Measurements from ENCODE around the gene MEGF11.
"Not testable (repeated sequence)": the region's sequence is repeated elsewhere in the genome, so short reads cannot be mapped to it uniquely, and the experiment has no call there.

The MEGF11 gene

GRCh38 chr15:65887565-65887964 lies 366.0 kb downstream of the MEGF11 start:
- no peak for DNase-seq (ENCODE audit: low read depth in 3 of 3)

- no peak for DNase-seq (ENCODE audit: low read depth in 3 of 3)
Measured at GRCh38 chr15:65885668-65886218, 367.8 kb downstream of the MEGF11 start.

GRCh38 chr15:65884511-65884910 lies 369.0 kb downstream of the MEGF11 start:
- no peak for DNase-seq (ENCODE audit: low read depth in 3 of 3)

GRCh38 chr15:65883571-65883970 lies 370.0 kb downstream of the MEGF11 start:
- no peak for DNase-seq (ENCODE audit: low read depth in 3 of 3)

GRCh38 chr15:65881766-65882434 lies 371.6 kb downstream of the MEGF11 start:
- no peak for DNase-seq (ENCODE audit: low read depth in 3 of 3)

- DNase-seq (ENCODE audit: low read depth in 3 of 3), result no peak
Measured at GRCh38 chr15:65877749-65878148, 375.8 kb downstream of the MEGF11 start.

GRCh38 chr15:65875458-65875857 lies 378.1 kb downstream of the MEGF11 start:
- DNase-seq (ENCODE audit: low read depth in 3 of 3), result no peak

- no peak for DNase-seq (ENCODE audit: low read depth in 3 of 3)
Measured at GRCh38 chr15:65873256-65873655, 380.3 kb downstream of the MEGF11 start.

- not testable (repeated sequence) for DNase-seq (ENCODE audit: low read depth in 3 of 3)
Measured at GRCh38 chr15:65872596-65872995, 381.0 kb downstream of the MEGF11 start.

GRCh38 chr15:65871886-65872285 lies 381.7 kb downstream of the MEGF11 start:
- not testable (repeated sequence) for DNase-seq (ENCODE audit: low read depth in 3 of 3)

GRCh38 chr15:65870889-65871533 lies 382.5 kb downstream of the MEGF11 start:
- DNase-seq (ENCODE audit: low read depth in 3 of 3), result no peak

GRCh38 chr15:65869954-65870871 lies 383.3 kb downstream of the MEGF11 start:
- no peak for DNase-seq (ENCODE audit: low read depth in 3 of 3)

- peak; percentile 90 to 92 (median 91) for DNase-seq (ENCODE audit: low read depth in 3 of 3)
Measured at GRCh38 chr15:65869126-65869953, 384.2 kb downstream of the MEGF11 start, which contains the start of gene RAB11A. Gene RAB11A (plus strand): TSS chr15:65869491. CDS start chr15:65869586, 95 bp downstream.

GRCh38 chr15:65868546-65869125 lies 384.9 kb downstream of the MEGF11 start:
- DNase-seq (ENCODE audit: low read depth in 3 of 3), result no peak

- DNase-seq (ENCODE audit: low read depth in 3 of 3), result not testable (repeated sequence)
Measured at GRCh38 chr15:65867933-65868332, 385.6 kb downstream of the MEGF11 start.

GRCh38 chr15:65867244-65867643 lies 386.3 kb downstream of the MEGF11 start:
- DNase-seq (ENCODE audit: low read depth in 3 of 3), result no peak

GRCh38 chr15:65863106-65863505 lies 390.4 kb downstream of the MEGF11 start:
- DNase-seq (ENCODE audit: low read depth in 3 of 3), result no peak

GRCh38 chr15:65862682-65863081 lies 390.9 kb downstream of the MEGF11 start:
- DNase-seq (ENCODE audit: low read depth in 3 of 3), result peak; percentile 16 to 35 (median 24)

- DNase-seq (ENCODE audit: low read depth in 3 of 3), result no peak
Measured at GRCh38 chr15:65857718-65858402, 395.7 kb downstream of the MEGF11 start.

GRCh38 chr15:65856821-65857455 lies 396.6 kb downstream of the MEGF11 start:
- peak; percentile 53 to 76 (median 63) for DNase-seq (ENCODE audit: low read depth in 3 of 3)
